HG03442 (cell line): Measurements from ENCODE around the gene ANKRD2.
"Not testable (repeated sequence)": the region's sequence is repeated elsewhere in the genome, so short reads cannot be mapped to it uniquely, and the experiment has no call there.

ENCODE experiments used
- ATAC-seq: cut with Tn5 transposase; IDR thresholded peaks from one replicate; pipeline ENCODE4 v1.9.1; 2021; ENCODE audit warnings: mild to moderate bottlenecking, moderate library complexity; ENCODE audit not compliant: unreplicated experiment

ANKRD2 gene

DNA sequence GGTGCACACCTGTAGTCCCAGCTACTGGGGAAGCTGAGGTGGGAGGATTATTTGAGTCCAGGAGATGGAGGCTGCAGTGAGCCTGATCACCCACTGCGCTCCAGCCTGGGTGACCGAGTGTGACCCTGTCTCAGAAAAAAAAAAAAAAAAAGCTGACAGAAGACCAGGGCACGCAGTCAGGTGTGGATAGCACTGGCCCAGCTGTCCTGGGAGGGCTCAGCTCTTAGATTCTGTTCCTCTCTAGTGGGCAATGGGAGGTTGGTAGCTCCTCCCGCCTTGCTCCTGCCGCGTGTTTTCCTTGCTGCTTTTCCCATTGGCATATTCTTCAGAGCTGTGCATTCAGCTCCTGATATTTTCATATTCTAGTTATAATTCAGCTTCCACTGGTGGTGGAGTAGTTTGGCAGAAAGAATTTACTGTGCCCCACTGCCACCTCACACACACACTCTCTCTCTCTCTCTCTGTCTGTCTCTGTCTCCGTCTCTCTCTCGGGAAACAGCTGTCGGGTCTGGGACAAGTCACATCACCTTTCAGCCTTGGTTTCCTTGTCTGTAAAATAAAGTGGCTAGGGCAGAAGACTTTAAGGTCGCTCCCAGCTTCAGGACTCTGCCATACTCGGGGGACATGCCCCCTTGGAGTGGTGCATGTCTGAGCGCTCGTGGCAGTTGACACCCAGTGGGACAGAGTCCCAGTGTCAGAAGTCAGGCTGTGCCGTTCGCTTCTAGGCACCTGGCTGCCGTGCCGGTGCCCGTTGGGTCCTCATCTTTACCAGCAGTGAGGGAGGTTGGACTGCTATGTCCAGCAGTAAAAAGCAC, 25.9 kb upstream of the ANKRD2 start:
- no peak for ATAC-seq

DNA sequence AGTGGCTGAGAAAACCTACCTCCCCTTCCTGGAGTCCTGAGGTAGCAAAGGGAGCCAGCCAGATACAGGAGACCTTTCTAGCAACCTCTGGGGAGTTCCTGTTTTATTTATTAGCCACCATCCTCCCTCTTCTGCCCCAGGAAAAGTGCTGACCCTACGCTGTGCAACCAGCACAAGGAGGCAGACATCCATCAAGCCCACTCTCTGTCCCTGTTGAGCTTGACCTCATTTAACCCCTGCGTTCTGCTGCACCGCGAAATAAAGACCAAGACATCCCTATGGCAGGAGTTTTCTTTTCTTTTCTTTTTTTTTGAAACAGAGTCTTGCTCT, 25.3 kb upstream of the ANKRD2 start:
- ATAC-seq: no peak

DNA sequence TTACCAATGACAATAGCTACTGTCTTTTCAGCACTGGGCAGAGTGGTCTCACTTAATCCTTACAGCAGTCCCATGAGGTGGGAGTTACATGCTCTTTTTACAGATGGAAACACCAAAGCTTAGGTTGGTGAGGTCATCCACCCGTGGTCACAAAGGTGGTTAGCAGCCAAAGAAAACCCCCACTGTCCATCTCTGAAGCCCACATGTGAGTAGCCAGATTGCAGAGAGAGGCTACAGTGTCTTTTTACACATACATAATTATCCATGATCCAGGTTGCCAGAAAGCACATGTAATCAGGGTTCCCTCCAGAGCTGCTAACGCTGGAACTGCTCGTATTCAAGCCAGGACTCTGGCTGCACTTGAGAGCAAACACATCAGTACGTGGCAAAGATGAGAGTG, 24.6 kb upstream of the ANKRD2 start:
- no peak for ATAC-seq

DNA sequence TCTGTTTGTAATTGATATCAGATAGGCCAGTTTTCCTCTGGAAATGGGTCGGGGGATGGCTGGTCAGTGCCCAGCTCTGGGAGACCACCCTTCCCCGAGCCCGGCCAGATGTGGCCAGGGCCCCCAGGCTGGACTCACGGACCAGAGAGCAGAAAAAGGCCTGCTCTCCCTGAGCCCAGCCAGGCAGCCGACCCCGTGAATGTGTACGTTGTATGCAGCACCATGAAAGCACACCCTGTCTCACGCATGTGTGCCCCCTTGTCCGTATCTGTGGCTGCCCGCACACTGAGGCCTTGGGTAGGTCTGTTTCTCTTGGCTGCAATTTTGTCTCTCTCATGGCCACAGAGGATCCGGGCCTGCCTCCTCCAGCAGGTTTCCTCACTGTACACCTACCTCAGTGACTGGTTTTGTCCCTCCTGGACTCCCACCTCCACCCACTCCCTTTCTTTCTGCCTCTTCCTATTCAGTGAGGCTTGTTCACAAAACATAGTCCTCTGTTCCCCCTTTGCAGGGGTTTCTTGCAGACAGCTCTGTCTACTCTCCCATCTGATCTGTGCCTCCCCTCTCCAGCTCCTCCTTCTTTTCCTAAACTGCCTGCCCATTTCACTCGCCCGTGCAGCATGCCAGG, 23.6 kb upstream of the ANKRD2 start:
- ATAC-seq: no peak

DNA sequence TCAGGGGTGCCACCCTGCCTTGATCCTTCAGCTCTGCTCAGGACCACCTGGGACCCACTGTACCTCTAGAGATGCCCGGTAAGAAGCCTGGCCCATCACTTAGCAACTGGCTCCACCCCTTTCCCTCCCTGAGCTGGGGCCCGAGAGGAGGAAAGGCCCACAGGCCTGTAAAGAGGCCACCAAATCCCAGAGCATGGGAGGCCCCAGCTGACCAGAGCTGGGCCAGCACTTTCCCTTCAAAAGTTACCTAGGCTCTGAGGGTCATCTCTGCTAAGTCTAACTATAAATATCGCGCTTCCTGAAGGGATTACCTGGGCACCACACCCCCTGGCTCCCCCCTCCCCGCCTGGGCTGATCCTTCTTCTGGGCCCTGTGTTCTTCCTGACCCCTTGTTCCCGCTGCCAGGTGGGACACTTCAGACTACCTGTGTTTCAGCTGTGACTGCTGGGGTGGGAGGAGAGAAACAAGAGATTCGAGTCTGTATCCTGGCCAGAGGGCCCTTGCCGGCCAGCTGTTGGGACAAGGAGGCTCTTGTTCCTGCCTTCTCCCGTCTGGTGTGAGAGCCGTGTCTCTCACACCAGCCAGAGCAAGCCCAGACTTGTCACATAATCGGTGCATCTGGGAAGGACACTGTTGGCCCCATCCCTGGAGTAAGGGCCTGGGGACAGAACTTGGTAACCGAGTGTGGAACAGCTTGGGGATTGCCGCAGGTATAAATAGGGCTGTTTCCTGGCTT, 22.8 kb upstream of the ANKRD2 start:
- no peak for ATAC-seq

DNA sequence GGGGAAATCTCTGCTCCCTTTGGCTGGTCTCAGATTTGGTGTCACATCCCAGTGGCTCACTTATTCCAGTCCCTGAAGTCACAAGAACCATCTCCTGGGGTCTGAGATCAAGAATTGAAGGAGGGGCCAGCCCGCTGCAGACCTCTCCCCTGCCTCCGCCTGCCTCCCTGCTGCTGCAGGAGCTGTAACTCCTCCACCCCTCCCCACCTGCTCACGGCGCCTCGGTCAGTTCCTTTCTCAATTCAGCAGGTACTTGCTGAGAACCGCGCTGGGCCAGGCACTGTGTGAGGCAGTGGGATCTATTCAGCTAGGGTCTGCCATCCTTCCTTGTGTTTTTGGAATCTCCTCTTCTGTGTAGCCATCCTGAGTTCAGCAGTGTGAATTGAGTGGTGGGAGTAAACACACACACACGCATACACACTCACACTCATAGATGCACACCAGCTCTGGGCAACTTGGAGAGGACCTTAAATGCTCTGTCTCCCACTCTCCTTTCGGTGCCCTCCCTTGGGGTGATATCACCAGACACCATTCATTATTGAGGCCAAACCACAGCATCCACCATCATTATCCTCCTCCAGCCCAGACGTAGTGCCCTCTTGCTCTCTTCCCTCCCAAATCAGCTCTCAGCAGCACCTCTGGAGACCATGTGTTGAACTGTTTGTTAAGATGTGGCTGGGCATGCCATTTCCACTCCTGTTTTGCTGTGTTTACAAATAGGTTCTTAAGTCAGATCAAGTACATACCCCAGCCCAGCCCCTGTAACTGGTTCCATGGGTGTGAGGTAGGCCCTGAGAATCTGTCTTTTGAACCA, 22.0 kb upstream of the ANKRD2 start:
- no peak for ATAC-seq

DNA sequence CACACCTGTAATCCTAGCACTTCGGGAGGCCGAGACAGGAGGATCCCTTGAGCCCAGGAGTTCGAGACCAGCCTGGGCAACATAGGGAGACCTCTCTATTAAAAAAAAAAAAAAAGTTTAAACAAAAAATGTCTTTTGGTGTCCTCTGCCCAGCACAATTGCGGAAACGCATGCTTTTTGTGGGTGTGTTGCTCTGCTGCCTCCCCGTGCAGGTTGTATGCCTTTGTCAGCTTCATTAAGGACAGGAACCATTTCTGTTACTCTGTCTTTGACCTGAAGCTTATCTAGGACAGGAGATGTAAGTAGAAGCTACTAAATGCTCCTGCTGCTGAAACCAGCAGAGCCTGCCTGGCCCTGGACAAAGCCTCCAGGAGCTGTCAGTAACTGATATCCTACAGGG, 21.3 kb upstream of the ANKRD2 start:
- ATAC-seq: no peak

DNA sequence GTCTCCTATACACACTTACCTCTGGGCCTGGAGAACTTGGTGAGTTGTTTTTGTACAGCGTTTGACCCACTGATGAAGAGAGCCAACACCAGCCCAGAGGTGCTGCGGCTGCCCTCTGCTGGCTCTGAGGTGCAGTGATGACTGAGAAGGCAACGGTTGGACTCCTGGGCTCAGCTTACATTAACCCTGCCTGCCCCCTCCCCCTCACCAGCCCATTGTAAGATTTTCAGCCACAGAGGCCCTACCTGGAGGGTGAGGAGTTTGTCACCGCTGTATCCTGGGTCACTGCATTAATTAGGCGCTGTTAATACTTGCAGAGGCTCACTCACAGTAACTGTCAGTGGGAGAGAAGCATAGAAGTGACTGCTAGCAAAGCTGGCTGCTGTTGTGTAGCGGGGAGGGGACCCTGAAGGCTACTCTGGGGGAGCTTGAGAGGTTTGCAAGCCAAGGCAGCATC, 19.0 kb upstream of the ANKRD2 start:
- no peak for ATAC-seq

DNA sequence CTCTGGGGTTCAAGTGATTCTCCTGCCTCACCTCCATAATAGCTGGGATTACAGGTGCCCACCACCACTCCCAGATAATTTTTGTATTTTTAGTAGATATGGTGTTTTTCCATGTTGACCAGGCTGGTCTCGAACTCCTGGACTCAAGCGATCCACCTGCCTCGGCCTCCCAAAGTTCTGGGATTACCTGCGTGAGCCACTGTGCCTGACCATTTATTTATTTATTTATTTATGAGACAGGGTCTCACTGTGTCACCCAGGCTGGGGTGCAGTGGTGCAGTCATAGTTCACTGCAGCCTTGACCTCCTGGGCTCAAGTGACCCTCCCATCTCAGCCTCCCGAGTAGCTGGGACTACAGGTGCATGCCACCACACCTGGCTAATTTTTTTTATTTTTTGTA, 18.2 kb upstream of the ANKRD2 start:
- ATAC-seq: not testable (repeated sequence)

DNA sequence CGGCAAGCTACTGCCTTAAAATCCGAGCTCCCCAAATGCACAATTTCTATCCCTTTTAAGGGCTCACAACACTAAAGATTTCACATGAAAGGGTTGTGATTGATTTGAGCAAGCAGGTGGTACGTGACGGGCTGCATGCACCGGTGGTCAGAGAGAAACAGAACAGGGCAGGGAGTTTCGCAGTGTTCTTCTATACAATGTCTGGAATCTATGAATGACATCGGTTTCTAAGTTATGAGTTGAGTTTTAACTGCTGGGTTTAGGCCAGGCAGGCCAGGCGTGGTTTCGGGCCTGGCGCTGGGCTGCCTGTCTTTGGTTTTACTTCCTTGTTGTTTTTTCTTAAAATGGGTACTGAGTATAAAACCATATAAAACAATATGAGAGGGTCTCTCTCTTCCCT, 17.0 kb upstream of the ANKRD2 start:
- not testable (repeated sequence) for ATAC-seq

DNA sequence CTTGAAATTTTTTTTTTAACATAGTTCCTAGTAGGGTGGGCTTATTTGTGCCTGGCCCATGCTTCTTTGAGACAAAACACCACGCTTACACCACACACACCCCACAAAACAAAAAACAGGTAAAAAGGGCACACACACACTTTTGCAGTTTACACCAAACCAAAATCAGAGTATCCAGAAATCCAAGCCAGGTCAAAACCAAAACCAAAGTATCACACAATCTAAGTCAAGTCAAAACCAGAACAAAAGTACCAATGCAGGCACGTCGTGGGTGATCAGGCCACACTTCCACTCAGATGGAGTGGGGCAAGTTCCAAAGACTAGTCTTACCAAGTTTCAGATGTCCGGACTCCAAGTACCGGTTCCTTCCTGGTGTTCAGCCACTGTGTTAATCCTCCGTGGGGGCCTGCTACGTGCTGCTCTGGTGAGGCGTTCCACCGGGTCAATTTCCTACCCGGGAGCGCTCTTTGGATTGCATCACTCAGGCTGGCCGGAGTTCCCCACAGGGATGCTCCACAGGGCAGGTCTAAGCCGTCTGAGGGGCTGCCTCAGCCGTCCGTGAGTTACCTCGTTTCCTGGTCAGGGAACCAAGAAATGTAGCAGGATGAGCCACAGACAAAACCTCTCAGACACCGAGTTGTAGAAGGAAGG, 11.7 kb upstream of the ANKRD2 start:
- ATAC-seq: not testable (repeated sequence)

DNA sequence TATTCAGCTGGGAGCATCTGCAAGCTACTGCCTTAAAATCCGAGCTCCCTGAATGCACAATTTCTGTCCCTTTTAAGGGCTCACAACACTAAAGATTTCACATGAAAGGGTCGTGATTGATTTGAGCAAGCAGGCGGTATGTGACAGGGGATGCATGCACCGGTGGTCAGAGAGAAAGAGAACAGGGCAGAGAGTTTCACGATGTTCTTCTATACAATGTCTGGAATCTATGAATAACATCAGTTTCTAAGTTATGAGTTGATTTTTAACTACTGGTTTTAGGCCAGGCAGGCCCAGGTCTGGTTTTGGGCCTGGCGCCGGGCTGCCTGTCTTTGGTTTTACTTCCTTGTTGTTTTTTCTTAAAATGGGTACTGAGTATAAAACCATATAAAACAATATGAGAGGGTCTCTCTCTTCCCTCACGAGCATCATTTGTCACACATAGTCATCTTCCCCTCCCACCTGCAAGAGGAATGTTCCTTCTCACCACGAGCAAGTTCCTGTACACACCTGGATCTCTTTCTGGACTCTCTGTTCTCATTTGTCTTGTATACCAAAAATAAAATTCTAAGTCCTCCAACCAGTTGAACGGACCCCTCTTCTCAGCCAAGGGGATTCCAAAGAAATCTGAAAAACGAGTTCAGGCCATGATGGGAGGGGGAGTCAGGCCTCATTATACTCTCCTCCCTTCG, 11.0 kb upstream of the ANKRD2 start:
- ATAC-seq: not testable (repeated sequence)

DNA sequence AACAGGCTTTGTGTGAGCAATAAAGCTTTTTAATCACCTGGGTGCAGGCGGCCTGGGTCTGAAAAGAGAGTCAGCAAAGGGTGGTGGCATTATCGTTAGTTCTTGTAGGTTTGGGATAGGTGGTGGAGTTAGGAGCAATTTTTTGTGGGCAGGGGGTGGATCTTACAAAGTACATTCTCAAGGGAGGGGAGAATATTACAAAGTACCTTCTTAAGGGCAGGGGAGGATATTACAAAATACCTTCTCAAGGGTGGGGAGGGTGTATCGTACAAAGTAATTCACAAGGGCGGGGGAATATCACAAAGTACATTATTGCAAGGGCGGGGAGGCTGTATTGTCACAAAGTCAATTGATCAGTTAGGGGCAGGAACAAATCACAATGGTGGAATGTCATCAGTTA, 10.2 kb upstream of the ANKRD2 start:
- ATAC-seq: not testable (repeated sequence)

DNA sequence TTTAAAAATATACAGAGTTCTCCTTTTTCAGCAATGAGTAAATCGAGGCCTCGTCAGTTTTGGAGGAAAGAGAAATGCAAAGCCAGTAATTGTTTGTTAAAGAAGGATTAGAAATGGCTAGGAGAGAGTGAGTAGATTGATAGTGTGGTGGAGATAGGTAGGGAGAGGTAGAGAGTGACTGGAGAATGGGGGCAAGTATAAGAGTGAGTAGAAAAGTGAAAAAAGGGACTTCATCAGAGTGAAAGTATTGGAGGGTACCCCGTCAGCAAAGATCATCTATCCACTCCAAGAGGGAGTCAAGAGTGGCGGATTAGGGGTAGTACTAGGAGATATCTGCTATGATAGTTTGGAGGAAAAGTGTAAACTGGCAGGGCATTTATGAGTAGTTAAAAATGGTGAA, 9.2 kb upstream of the ANKRD2 start:
- ATAC-seq: no peak

DNA sequence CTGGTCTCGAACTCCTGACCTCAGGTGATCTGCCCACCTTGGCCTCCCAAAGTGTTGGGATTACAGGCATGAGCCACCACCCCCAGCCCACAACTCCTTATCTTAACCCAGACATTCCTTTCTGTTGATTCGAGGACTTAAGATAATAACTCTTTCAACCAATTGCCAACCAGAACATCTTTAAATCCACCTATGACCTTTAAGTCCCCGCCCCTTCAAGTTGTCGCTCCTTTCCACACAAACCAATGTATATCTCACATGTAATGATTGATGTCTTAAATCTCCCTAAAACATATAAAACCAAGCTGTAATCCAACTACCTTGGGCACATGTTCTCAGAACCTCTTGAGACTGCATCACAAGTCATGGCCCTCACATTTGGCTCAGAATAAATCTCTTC, 7.8 kb upstream of the ANKRD2 start:
- no peak for ATAC-seq

DNA sequence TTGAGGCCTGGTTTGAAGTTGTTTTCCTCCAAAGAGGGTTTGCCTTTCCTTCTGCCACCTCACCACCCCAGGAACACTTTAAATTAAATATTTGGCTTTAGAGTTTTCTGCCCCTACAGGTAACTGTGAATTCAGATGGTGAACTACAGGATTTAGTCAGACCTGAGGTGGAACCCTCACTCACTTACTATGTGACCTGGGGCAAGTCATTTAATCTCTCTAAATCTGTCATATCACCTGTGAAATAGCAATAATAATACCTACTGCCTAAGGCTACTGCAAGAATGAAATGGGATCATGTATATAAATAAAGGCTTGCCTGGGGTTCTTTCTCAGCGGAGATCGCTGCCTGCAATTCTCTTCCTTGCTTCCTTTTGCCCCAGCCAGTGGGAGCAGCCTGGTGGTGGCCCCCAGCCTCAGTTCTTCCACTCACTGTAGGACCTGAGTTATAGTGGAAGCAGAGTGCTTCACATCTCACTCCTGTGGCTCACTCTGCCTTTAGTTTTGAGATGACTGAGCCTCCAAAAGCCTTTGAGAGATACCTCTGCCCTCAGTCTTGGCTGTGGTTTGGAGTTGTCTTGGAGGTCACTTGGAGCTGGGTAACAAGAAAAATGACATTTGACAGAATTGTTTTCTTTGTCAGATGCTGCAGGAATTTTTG, 6.1 kb upstream of the ANKRD2 start:
- ATAC-seq: no peak

DNA sequence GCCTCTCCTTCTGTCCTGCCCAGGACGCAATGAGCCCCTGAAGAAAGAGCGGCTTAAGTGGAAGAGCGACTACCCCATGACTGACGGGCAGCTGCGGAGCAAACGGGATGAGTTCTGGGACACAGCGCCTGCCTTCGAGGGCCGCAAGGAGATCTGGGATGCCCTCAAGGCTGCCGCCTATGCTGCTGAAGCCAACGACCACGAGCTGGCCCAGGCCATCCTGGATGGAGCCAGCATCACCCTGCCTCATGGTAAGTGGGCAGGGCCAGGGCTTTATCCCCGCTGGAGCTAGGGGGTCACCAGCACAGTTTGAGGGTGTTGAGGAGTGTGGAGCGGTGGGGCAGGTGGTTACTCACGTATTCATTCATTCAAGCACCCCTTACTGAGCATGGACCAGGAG, 4.7 kb upstream of the ANKRD2 start:
- no peak for ATAC-seq

DNA sequence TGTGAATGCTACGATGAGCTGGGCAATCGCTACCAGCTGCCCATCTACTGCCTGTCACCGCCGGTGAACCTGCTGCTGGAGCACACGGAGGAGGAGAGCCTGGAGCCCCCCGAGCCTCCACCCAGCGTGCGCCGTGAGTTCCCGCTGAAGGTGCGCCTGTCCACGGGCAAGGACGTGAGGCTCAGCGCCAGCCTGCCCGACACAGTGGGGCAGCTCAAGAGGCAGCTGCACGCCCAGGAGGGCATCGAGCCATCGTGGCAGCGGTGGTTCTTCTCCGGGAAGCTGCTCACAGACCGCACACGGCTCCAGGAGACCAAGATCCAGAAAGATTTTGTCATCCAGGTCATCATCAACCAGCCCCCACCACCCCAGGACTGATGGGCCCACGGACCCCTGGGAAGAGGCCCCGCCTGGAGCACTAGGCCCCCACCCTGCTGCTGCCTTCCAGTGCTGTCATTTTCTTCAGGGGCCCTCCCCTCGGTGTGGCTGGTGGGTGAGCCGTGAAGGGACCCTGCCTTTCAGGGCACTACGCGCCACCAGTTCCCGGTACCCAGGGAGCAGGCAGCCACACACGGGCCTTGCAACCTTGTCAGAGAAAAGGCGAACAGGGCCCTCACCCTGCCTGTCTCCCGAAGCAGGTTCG, 2.3 kb upstream of the ANKRD2 start:
- ATAC-seq: no peak
